GM23338 (cell line): Measurements from ENCODE around the gene TRAF7. TPM values are rescaled to one million over a fixed set of nuclear protein-coding genes. Genes with fewer than 3 reads are reported as not detected.

Experiments used
- ATAC-seq: fragments of 200-7000 bp; cut with Tn5 transposase; 3 replicates; pipeline ENCODE4 v1.9.1; 2020
- DNase-seq: peaks from one replicate; pipeline ENCODE4 v3.0.0-alpha.2; 2015; ENCODE audit warnings: low spot score
- H2AFZ ChIP-seq: fragments of 200-600 bp; sonication (generic); 2 replicates; pipeline ENCODE4 v1.8.0; 2016; ENCODE audit warnings: antibody characterized with exemption, mild to moderate bottlenecking, moderate library complexity
- H3F3A ChIP-seq: fragments of 200-600 bp; sonication (generic); replicated peaks from 2 replicates; pipeline ENCODE4 v1.8.0; 2017; ENCODE audit warnings: antibody characterized with exemption, mixed run types, low read depth
- H3K27ac ChIP-seq: fragments of 200-600 bp; sonication (generic); 2 replicates; pipeline ENCODE4 v1.6.1; 2016; ENCODE audit warnings: low read depth
- H3K27me3 ChIP-seq: fragments of 200-600 bp; sonication (generic); 2 replicates; pipeline ENCODE4 v1.8.0; 2016; ENCODE audit warnings: mild to moderate bottlenecking, mixed run types, moderate library complexity; ENCODE audit not compliant: insufficient read depth
- H3K36me3 ChIP-seq: fragments of 200-600 bp; sonication (generic); 2 replicates; pipeline ENCODE4 v1.8.0; 2016; ENCODE audit warnings: mild to moderate bottlenecking; ENCODE audit not compliant: insufficient read depth
- H3K4me1 ChIP-seq: fragments of 200-600 bp; sonication (generic); 2 replicates; pipeline ENCODE4 v1.8.0; 2016; ENCODE audit warnings: mild to moderate bottlenecking, moderate library complexity; ENCODE audit not compliant: insufficient read depth
- H3K4me2 ChIP-seq: fragments of 200-600 bp; sonication (generic); 2 replicates; pipeline ENCODE4 v1.7.1; 2017; ENCODE audit warnings: mixed run types
- H3K4me3 ChIP-seq: fragments of 200-600 bp; sonication (generic); 2 replicates; pipeline ENCODE4 v1.6.1; 2016; ENCODE audit warnings: mixed run types
- H3K79me2 ChIP-seq: fragments of 200-600 bp; sonication (generic); replicated peaks from 2 replicates; pipeline ENCODE4 v1.8.0; 2017; ENCODE audit warnings: mild to moderate bottlenecking; ENCODE audit not compliant: insufficient read depth
- H3K9me2 ChIP-seq: fragments of 200-600 bp; sonication (generic); 2 replicates; pipeline ENCODE4 v1.8.0; 2017; ENCODE audit not compliant: insufficient read depth
- H4K20me1 ChIP-seq: fragments of 200-600 bp; sonication (generic); replicated peaks from 2 replicates; pipeline ENCODE4 v1.8.0; 2017; ENCODE audit warnings: mild to moderate bottlenecking; ENCODE audit not compliant: insufficient read depth
- H3K27ac Mint-ChIP-seq: 2 replicates; pipeline ENCODE4 v1.8.0; 2020; ENCODE audit warnings: inconsistent platforms, mild to moderate bottlenecking, moderate library complexity, mixed read lengths
- H3K27me3 Mint-ChIP-seq: 3 replicates; pipeline ENCODE4 v1.8.0; 2022; ENCODE audit warnings: low read depth, mild to moderate bottlenecking, moderate library complexity, mixed read lengths, inconsistent platforms; ENCODE audit not compliant: insufficient read depth, poor library complexity
- H3K36me3 Mint-ChIP-seq: 3 replicates; pipeline ENCODE4 v1.8.0; 2021; ENCODE audit warnings: low read depth, mild to moderate bottlenecking, inconsistent platforms, moderate library complexity, mixed read lengths
- H3K4me1 Mint-ChIP-seq: 3 replicates; pipeline ENCODE4 v1.8.0; 2020; ENCODE audit warnings: mild to moderate bottlenecking, inconsistent platforms, mixed read lengths
- H3K4me3 Mint-ChIP-seq: 3 replicates; pipeline ENCODE4 v1.8.0; 2021; ENCODE audit warnings: moderate library complexity, mild to moderate bottlenecking, inconsistent platforms, mixed read lengths
- H3K9me3 Mint-ChIP-seq: 3 replicates; pipeline ENCODE4 v1.8.0; 2020; ENCODE audit warnings: moderate library complexity, mild to moderate bottlenecking, inconsistent platforms, mixed read lengths
- CREB1 ChIP-seq: fragments of 250-450 bp; sonication (Bioruptor Pico); IDR thresholded peaks from 2 replicates; pipeline ENCODE4 v1.5.0; 2020; ENCODE audit warnings: low read depth, mild to moderate bottlenecking, moderate library complexity
- ETS1 ChIP-seq: IDR thresholded peaks from 2 replicates; pipeline ENCODE4 v1.6.1; 2016; ENCODE audit warnings: antibody characterized with exemption
- EZH2 ChIP-seq: fragments of 200-600 bp; sonication (generic); IDR thresholded peaks from one replicate; pipeline ENCODE4 v1.8.0; 2017; ENCODE audit warnings: antibody characterized with exemption, mild to moderate bottlenecking, low read depth; ENCODE audit not compliant: unreplicated experiment
- POLR2AphosphoS5 ChIP-seq: IDR thresholded peaks from 2 replicates; pipeline ENCODE4 v1.6.1; 2016; ENCODE audit warnings: antibody characterized with exemption, low read depth
- REST ChIP-seq: IDR thresholded peaks from one replicate; pipeline ENCODE4 v1.6.1; 2018; ENCODE audit warnings: antibody characterized with exemption; ENCODE audit not compliant: unreplicated experiment
- ZNF331 ChIP-seq: fragments of 250-450 bp; sonication (Bioruptor Pico); IDR thresholded peaks from 2 replicates; pipeline ENCODE4 v1.5.0; 2020; ENCODE audit warnings: low read depth, mild to moderate bottlenecking, moderate library complexity
- polyA plus RNA-seq: library from polyadenylated mRNA; unstranded; fragments of >200 nt; fragmentation: Nextera tagmentation; extraction: Ambion mirVana; gene quantifications from 2 replicates; pipeline ENCODE4 v1.2.1, GENCODE V29; 2016
- total RNA-seq: library from RNA; depleted of rRNA; stranded (reverse); fragments of >200 nt; shearing (Covaris generic); gene quantifications from 2 replicates; pipeline ENCODE4 v1.2.3, GENCODE V29; 2014

The TRAF7 gene
- total and polyA plus RNA-seq, 2 experiments from 2014 or later = 36.4 to 133 TPM

- Histone ChIP-seq H3K36me3 (0 out of 2 replicates have a peak, but pooled peaks cover 5% of the 10 kb centered on the region), H3K9me2 (no peaks in the 10 kb centered on the region), H3F3A (peaks cover 29% of the 10 kb centered on the region; the same call in 1 of the 2 replicates), H3K4me2 (no peak overlapping the region), H3K27ac (no peak overlapping the region), H2AFZ (no peak overlapping the region), H3K4me3 (no peak overlapping the region), H3K79me2 (peaks cover 16% of the 10 kb centered on the region), H3K4me1 (peaks cover 10% of the 10 kb centered on the region; the same call in 1 of the 2 replicates), H4K20me1 (peaks cover 18% of the 10 kb centered on the region), H3K27me3 (no peaks in the 10 kb centered on the region)
- H3K4me1 Mint-ChIP-seq = peaks cover 26% of the 10 kb centered on the region
- H3K27me3 Mint-ChIP-seq = peaks cover 22% of the 10 kb centered on the region
- ATAC-seq (no peak), DNase-seq (no peak)
- H3K4me3 Mint-ChIP-seq = no peak overlapping the region
- peaks cover 35% of the 10 kb centered on the region for H3K36me3 Mint-ChIP-seq
- TF ChIP-seq EZH2 (no peak), ETS1 (no peak), CREB1 (CRISPR knock-in tag) (no peak), ZNF331 (CRISPR knock-in tag) (no peak)
- no peak overlapping the region for H3K27ac Mint-ChIP-seq
- H3K9me3 Mint-ChIP-seq = no peaks in the 10 kb centered on the region
These were observed 54.4 kb downstream of the TRAF7 start for GRCh38 chr16:2210009-2210332.

- no peaks in the 10 kb centered on the region; the same call in 2 of the 3 replicates for H3K9me3 Mint-ChIP-seq
- H3K27ac Mint-ChIP-seq = peak within 1 kb of the TSS; percentile 77
- H4K20me1 ChIP-seq = peaks cover 18% of the 10 kb centered on the region
- H3F3A ChIP-seq = peaks cover 32% of the 10 kb centered on the region; the same call in 1 of the 2 replicates
- peaks cover 24% of the 10 kb centered on the region for H3K27me3 Mint-ChIP-seq
- DNase-seq (peak; percentile 58), ATAC-seq (no peak)
- no peak within 1 kb of the TSS for H3K4me2 ChIP-seq
- TF ChIP-seq POLR2AphosphoS5 = peak; percentile 43
- TF ChIP-seq ETS1 = no peak
- no peak for TF ChIP-seq REST
- H3K36me3 Mint-ChIP-seq = peaks cover 35% of the 10 kb centered on the region
- no peaks in the 10 kb centered on the region for H3K27me3 ChIP-seq
- H3K36me3 ChIP-seq = 0 out of 2 replicates have a peak, but pooled peaks cover 5% of the 10 kb centered on the region
- H3K9me2 ChIP-seq = no peaks in the 10 kb centered on the region
- peaks cover 16% of the 10 kb centered on the region for H3K79me2 ChIP-seq
- peaks cover 26% of the 10 kb centered on the region for H3K4me1 Mint-ChIP-seq
- no peak within 1 kb of the TSS for H3K4me3 ChIP-seq
- H2AFZ ChIP-seq = no peak within 1 kb of the TSS
- H3K4me1 ChIP-seq = peaks cover 10% of the 10 kb centered on the region; the same call in 1 of the 2 replicates
- no peak within 1 kb of the TSS for H3K27ac ChIP-seq
- peak within 1 kb of the TSS; percentile 52; the same call in 1 of the 3 replicates for H3K4me3 Mint-ChIP-seq
These were observed 55.1 kb downstream of the TRAF7 start, which contains the start of gene BRICD5 for GRCh38 chr16:2210386-2211365. Gene BRICD5 (minus strand): TSS chr16:2210863. CDS start chr16:2210833, 30 bp downstream.
